Adrenal gland (tissue), 5 donors: ENCODE results near the gene NRIP2.

Source experiments
- CTCF ChIP-seq, 6 experiments: fragments of 450-650 bp in 4 of 6; fragments of 200-600 bp in 2 of 6; sonication (generic) in 1 of 6; IDR thresholded peaks; 1 replicate in 5 of 6; 2 replicates in 1 of 6; pipeline versions ENCODE4 v1.5.1 to v1.8.0; 2016 to 2021; ENCODE audit warnings: antibody characterized with exemption in 6 of 6, mild to moderate bottlenecking in 2 of 6, moderate library complexity in 1 of 6
- POLR2A ChIP-seq, 2 donors: fragments of 450-650 bp; IDR thresholded peaks; one replicate each; pipeline ENCODE4 v1.6.1; 2017; ENCODE audit warnings: antibody characterized with exemption in 2 of 2, mild to moderate bottlenecking in 2 of 2, moderate library complexity in 1 of 2
- donor health status: DM: no; HTN: no; CAD: no.

- TF ChIP-seq POLR2A (IDR thresholded peaks at IDR 0.05) = no peak
- no peak for TF ChIP-seq CTCF (IDR thresholded peaks at IDR 0.05)
Observed at GRCh38 chr12:2860170-2860569, 25.3 kb upstream of the NRIP2 start.
